IMR-90 (cell line): ENCODE data around the gene ATG7. TPM values are rescaled to one million over a fixed set of nuclear protein-coding genes. Genes with fewer than 3 reads are reported as not detected.

ENCODE experiments used
- ATAC-seq: fragments of 200-7000 bp; cut with Tn5 transposase; 2 replicates; pipeline ENCODE4 v1.9.1; 2020; ENCODE audit warnings: low read depth, mild to moderate bottlenecking, moderate library complexity
- BruUV-seq: library from RNA; stranded (reverse); fragments of 400-500 nt; replicated peaks from 2 replicates; lab custom pipeline; 2021; lab: Mats Ljungman, UMichigan
- CTCF ChIA-PET: fragments of 300-600 bp; formaldehyde crosslinking; extraction: SDS; loops from one replicate; lab custom pipeline; 2021; ENCODE audit warnings: antibody characterized with exemption; lab: Yijun Ruan, JAX
- POLR2A ChIA-PET: fragments of 300-600 bp; sonication (Branson Sonifier 250); formaldehyde crosslinking; loops from one replicate; lab custom pipeline; 2022; ENCODE audit warnings: antibody characterized with exemption; ENCODE audit not compliant: unreplicated experiment; lab: Charles Lee
- DNase-seq: peaks from one replicate; pipeline ENCODE4 v3.0.0; 2013
- H2AFZ ChIP-seq: replicated peaks from 2 replicates; pipeline ENCODE3; 2013; ENCODE audit warnings: low read length, mild to moderate bottlenecking; ENCODE audit not compliant: poor library complexity
- H2AK5ac ChIP-seq: 2 replicates; pipeline ENCODE4 v1.6.1; 2013; ENCODE audit warnings: low read depth, low read length, inconsistent platforms
- H2AK9ac ChIP-seq: replicated peaks from 2 replicates; pipeline ENCODE3; 2013; ENCODE audit warnings: mild to moderate bottlenecking, low read depth, low read length, moderate library complexity; ENCODE audit not compliant: poor library complexity
- H2BK120ac ChIP-seq: 2 replicates; pipeline ENCODE4 v1.6.1; 2013; ENCODE audit warnings: low read depth, low read length, inconsistent platforms
- H2BK15ac ChIP-seq: 3 replicates; pipeline ENCODE4 v1.6.1; 2013; ENCODE audit warnings: low read depth, low read length, inconsistent platforms
- H2BK20ac ChIP-seq: 2 replicates; pipeline ENCODE4 v1.6.1; 2013; ENCODE audit warnings: low read depth, mild to moderate bottlenecking, inconsistent platforms, low read length, moderate library complexity
- H2BK5ac ChIP-seq: 2 replicates; pipeline ENCODE4 v1.6.1; 2013; ENCODE audit warnings: mild to moderate bottlenecking, low read depth, low read length, inconsistent platforms; ENCODE audit not compliant: poor library complexity, severe bottlenecking
- H3K14ac ChIP-seq: replicated peaks from 2 replicates; pipeline ENCODE4 v1.6.1; 2013; ENCODE audit warnings: low read depth, low read length, inconsistent platforms
- H3K18ac ChIP-seq: 2 replicates; pipeline ENCODE4 v1.6.1; 2013; ENCODE audit warnings: low read depth, low read length, control low read depth
- H3K23ac ChIP-seq: 2 replicates; pipeline ENCODE4 v1.6.1; 2013; ENCODE audit warnings: low read depth, low read length, inconsistent platforms
- H3K27ac ChIP-seq: 2 replicates; pipeline ENCODE4 v1.5.1; 2013; ENCODE audit warnings: mild to moderate bottlenecking, control low read depth, low read length; ENCODE audit not compliant: insufficient read depth
- H3K27me3 ChIP-seq: 2 replicates; pipeline ENCODE4 v1.6.1; 2013; ENCODE audit warnings: low read length; ENCODE audit not compliant: control insufficient read depth, insufficient read depth
- H3K36me3 ChIP-seq: 2 replicates; pipeline ENCODE4 v1.6.1; 2013; ENCODE audit warnings: low read length, mixed read lengths; ENCODE audit not compliant: control insufficient read depth, insufficient read depth
- H3K4ac ChIP-seq: 2 replicates; pipeline ENCODE4 v1.6.1; 2013; ENCODE audit warnings: low read depth, low read length, inconsistent platforms
- H3K4me1 ChIP-seq: 2 replicates; pipeline ENCODE4 v1.6.1; 2013; ENCODE audit warnings: low read length, mixed read lengths; ENCODE audit not compliant: control insufficient read depth, insufficient read depth
- H3K4me2 ChIP-seq: 2 replicates; pipeline ENCODE4 v1.6.1; 2013; ENCODE audit warnings: low read depth, mild to moderate bottlenecking, control low read depth, low read length, moderate library complexity
- H3K4me3 ChIP-seq: 2 replicates; pipeline ENCODE4 v1.5.1; 2013; ENCODE audit warnings: low read depth, mild to moderate bottlenecking, control low read depth, low read length, moderate library complexity; ENCODE audit not compliant: insufficient read depth
- H3K56ac ChIP-seq: 2 replicates; pipeline ENCODE4 v1.6.1; 2013; ENCODE audit warnings: low read length, inconsistent platforms; ENCODE audit not compliant: insufficient read depth; ENCODE audit errors: extremely low read depth
- H3K79me1 ChIP-seq, 2 experiments: 2 replicates each; pipeline ENCODE4 v1.6.1; 2013; ENCODE audit warnings: low read length in 2 of 2, inconsistent platforms in 1 of 2, low read depth in 1 of 2
- H3K9ac ChIP-seq: 2 replicates; pipeline ENCODE4 v1.6.1; 2013; ENCODE audit warnings: low read depth, low read length, control low read depth
- H3K9me1 ChIP-seq: 2 replicates; pipeline ENCODE4 v1.6.1; 2013; ENCODE audit warnings: low read length, inconsistent platforms; ENCODE audit not compliant: insufficient read depth
- H3K9me3 ChIP-seq: 2 replicates; pipeline ENCODE4 v1.6.1; 2013; ENCODE audit warnings: low read length; ENCODE audit not compliant: control insufficient read depth, insufficient read depth
- H4K20me1 ChIP-seq: 2 replicates; pipeline ENCODE4 v1.6.1; 2013; ENCODE audit warnings: low read length, inconsistent platforms; ENCODE audit not compliant: insufficient read depth
- H4K5ac ChIP-seq: 2 replicates; pipeline ENCODE4 v1.6.1; 2013; ENCODE audit warnings: mild to moderate bottlenecking, low read depth, low read length, control low read depth
- H4K8ac ChIP-seq, 2 experiments: 2 replicates each; pipeline ENCODE4 v1.6.1; 2013; ENCODE audit warnings: low read depth in 2 of 2, low read length in 2 of 2, control low read depth in 1 of 2, inconsistent platforms in 1 of 2
- H4K91ac ChIP-seq: 2 replicates; pipeline ENCODE4 v1.6.1; 2013; ENCODE audit warnings: low read depth, low read length, inconsistent platforms; ENCODE audit not compliant: insufficient read depth
- BHLHE40 ChIP-seq: fragments of 150-350 bp; IDR thresholded peaks from 2 replicates; pipeline ENCODE4 v1.6.1; 2016; ENCODE audit warnings: mild to moderate bottlenecking, low read depth, low read length
- CHD1 ChIP-seq: IDR thresholded peaks from 2 replicates; pipeline ENCODE4 v1.6.1; 2012; ENCODE audit warnings: low read depth, low read length, improper control_type of control experiment
- ELK1 ChIP-seq: fragments of 150-350 bp; IDR thresholded peaks from 2 replicates; pipeline ENCODE4 v1.6.1; 2016; ENCODE audit warnings: low read depth, mild to moderate bottlenecking, low read length, moderate library complexity, borderline replicate concordance
- MAFK ChIP-seq: IDR thresholded peaks from 2 replicates; pipeline ENCODE4 v1.6.1; 2012; ENCODE audit warnings: low read depth, low read length, improper control_type of control experiment
- NFE2L2 ChIP-seq: fragments of 150-350 bp; IDR thresholded peaks from 2 replicates; pipeline ENCODE4 v1.6.1; 2016; ENCODE audit warnings: low read depth, mild to moderate bottlenecking, low read length
- POLR2A ChIP-seq: IDR thresholded peaks from 2 replicates; pipeline ENCODE4 v1.6.1; 2012; ENCODE audit warnings: mild to moderate bottlenecking, low read depth, low read length
- SMC3 ChIP-seq: fragments of 150-350 bp; IDR thresholded peaks from 2 replicates; pipeline ENCODE4 v1.6.1; 2016; ENCODE audit warnings: low read depth, mild to moderate bottlenecking, antibody characterized with exemption, low read length, moderate library complexity
- WGBS, 2 experiments: methylation state at CpG; one replicate each; pipeline versions ENCODE4 v1.1.5 to v1.1.7; 2013; ENCODE audit warnings: missing lambda C conversion rate in 2 of 2; ENCODE audit not compliant: insufficient read length in 1 of 2; ENCODE audit errors: extremely low coverage in 2 of 2; 5-methylcytosine and 5-hydroxymethylcytosine counted together
- dilution Hi-C: fragments of 300-500 bp; cut with HindIII; formaldehyde crosslinking; loops from one replicate; pipeline ENCODE4 v1.14.3; 2018; ENCODE audit warnings: low sequenced_read_pairs; ENCODE audit not compliant: unreplicated experiment
- in situ Hi-C: fragments of 300-500 bp; cut with MboI; formaldehyde crosslinking; loops from 3 replicates; pipeline ENCODE4 v1.14.3; 2019; ENCODE audit warnings: low sequenced_read_pairs, inconsistent platforms, mixed read lengths
- intact Hi-C: fragments of 100-400 bp; cut with micrococcal nuclease; formaldehyde crosslinking; loops from 2 replicates; pipeline ENCODE4 v1.10.0; 2022
- polyA plus RNA-seq, 3 experiments: library from polyadenylated mRNA; depleted of rRNA; stranded (reverse); fragments of >200 nt; gene quantifications; 2 replicates each; pipeline ENCODE4 v1.2.3, GENCODE V29; 2012; ENCODE audit warnings: low replicate concordance in 1 of 3
- total RNA-seq: library from RNA; depleted of rRNA; stranded (reverse); fragments of >200 nt; gene quantifications from 2 replicates; pipeline ENCODE4 v1.2.3, GENCODE V29; 2012

The ATG7 gene
- total and polyA plus RNA-seq, 2 of the 4 experiments (the other 2 are of a cell fraction): 15.6 to 51.4 TPM

- ATAC-seq (no peak), DNase-seq (no peak)
- Histone ChIP-seq H3K9me3 (no peaks in the 10 kb centered on the region), H3K27me3 (no peaks in the 10 kb centered on the region), H2AFZ (no peak overlapping the region), H2BK5ac (no peak overlapping the region), H3K56ac (no peak overlapping the region), H3K27ac (no peak overlapping the region), H3K18ac (peak overlapping the region; percentile 14; the same call in 1 of the 2 replicates), H3K4ac (peak overlapping the region; percentile 2), H3K9ac (no peak overlapping the region), H2AK5ac (peak overlapping the region; percentile 33; the same call in 1 of the 2 replicates), H3K4me2 (no peak overlapping the region), H3K36me3 (peaks cover 14% of the 10 kb centered on the region), H3K4me3 (no peak overlapping the region), H3K23ac (peak overlapping the region; percentile 0; the same call in 1 of the 2 replicates), H4K8ac (0 out of 4 replicates have a peak overlapping the region, but pooled peaks of 1 of the 2 experiments have one; percentile 3), H4K91ac (no peak overlapping the region; the same call in 1 of the 2 replicates), H3K4me1 (peaks cover 53% of the 10 kb centered on the region), H4K20me1 (peaks cover 50% of the 10 kb centered on the region), H4K5ac (no peak overlapping the region; the same call in 1 of the 2 replicates), H2BK120ac (no peak overlapping the region), H2BK15ac (0 out of 3 replicates have a peak overlapping the region, but pooled peaks have one; percentile 11), H2BK20ac (no peak overlapping the region), H3K79me1 (peaks cover 25 to 90% of the 10 kb centered on the region in 2 experiments), H3K9me1 (peaks cover 51% of the 10 kb centered on the region), H3K14ac (no peak overlapping the region), H2AK9ac (no peak overlapping the region)
- in situ Hi-C loops (no loop called here), intact Hi-C loops (no loop called here), dilution Hi-C loops (no loop called here)
- POLR2A ChIA-PET: no interaction called here
- WGBS, 2 experiments: 67% methylated on average over 1 of the region's 3 CpGs; no CpG with 5 or more reads in 1 of the 2 experiments
- TF ChIP-seq BHLHE40 (no peak), POLR2A (no peak), ELK1 (no peak), CHD1 (no peak), SMC3 (no peak), MAFK (no peak), NFE2L2 (no peak)
- CTCF ChIA-PET: interaction anchor here (0.6 kb wide), 1 partner anchor 78 kb away, joined by 3 read pairs; no protein-coding TSS in a partner anchor
- BruUV-seq: no TSS peak
Observed at GRCh38 chr3:11588755-11589154, 316.6 kb downstream of the ATG7 start.
